Breast epithelium (tissue), 3 donors: ENCODE results near the gene SYCE3.

Experiments used
- POLR2A ChIP-seq: fragments of 450-650 bp; IDR thresholded peaks from one replicate; pipeline ENCODE4 v1.6.1; 2016; ENCODE audit warnings: antibody characterized with exemption, mild to moderate bottlenecking, moderate library complexity
- TF ChIP-seq, protein P1 (sequence below), 3 donors: fragments of 450-650 bp; IDR thresholded peaks; one replicate each; pipeline ENCODE4 v1.5.1; 2016 to 2017; ENCODE audit warnings: antibody characterized with exemption in 3 of 3, mild to moderate bottlenecking in 3 of 3, moderate library complexity in 3 of 3

DNA sequence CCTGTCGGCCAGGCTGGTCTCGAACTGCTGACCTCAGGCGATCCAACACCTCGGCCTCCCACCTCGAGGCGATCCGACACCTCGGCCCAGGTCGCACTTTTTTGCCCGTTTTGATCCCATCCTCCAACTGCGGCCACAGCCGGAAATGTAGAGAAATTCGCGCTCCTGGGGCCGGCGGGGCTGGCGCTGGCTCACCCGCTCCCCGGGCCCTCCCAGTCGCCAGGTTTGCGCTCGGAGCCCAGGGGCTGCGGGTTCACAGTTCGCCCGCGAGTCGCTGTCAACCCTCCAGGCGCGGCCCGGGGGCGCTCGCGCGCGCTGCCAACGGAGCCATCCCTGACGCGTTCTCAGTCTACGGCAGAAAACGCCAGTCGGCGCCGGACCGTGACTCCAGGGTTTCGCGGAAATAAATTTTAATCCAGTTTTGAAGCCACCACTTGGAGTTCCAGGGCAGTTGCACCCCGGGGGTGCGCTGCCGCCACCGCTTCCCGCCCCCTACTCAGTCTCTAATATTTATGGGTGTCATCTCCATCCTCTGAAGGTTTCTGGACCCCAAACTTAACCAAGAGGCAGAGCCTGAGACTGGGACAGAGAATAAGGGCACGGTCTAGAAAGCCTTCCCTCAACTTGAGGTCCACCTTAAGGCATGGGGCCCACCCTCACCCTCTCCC is 18.5 kb downstream of the SYCE3 start:
- TF ChIP-seq, protein P1, sequence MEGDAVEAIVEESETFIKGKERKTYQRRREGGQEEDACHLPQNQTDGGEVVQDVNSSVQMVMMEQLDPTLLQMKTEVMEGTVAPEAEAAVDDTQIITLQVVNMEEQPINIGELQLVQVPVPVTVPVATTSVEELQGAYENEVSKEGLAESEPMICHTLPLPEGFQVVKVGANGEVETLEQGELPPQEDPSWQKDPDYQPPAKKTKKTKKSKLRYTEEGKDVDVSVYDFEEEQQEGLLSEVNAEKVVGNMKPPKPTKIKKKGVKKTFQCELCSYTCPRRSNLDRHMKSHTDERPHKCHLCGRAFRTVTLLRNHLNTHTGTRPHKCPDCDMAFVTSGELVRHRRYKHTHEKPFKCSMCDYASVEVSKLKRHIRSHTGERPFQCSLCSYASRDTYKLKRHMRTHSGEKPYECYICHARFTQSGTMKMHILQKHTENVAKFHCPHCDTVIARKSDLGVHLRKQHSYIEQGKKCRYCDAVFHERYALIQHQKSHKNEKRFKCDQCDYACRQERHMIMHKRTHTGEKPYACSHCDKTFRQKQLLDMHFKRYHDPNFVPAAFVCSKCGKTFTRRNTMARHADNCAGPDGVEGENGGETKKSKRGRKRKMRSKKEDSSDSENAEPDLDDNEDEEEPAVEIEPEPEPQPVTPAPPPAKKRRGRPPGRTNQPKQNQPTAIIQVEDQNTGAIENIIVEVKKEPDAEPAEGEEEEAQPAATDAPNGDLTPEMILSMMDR (IDR thresholded peaks at IDR 0.05), result peak in 1 of 3 donors; percentile 22
- TF ChIP-seq POLR2A, result no peak
